Duodenal mucosa (tissue), 2 donors: Measurements from ENCODE around the gene HMX2.
"Not testable (repeated sequence)": the region's sequence is repeated elsewhere in the genome, so short reads cannot be mapped to it uniquely, and the experiment has no call there.

ENCODE experiments used
- H3K27ac ChIP-seq: one replicate; pipeline ENCODE4 v1.7.0; 2013; ENCODE audit warnings: low read depth, low read length
- H3K27me3 ChIP-seq, 2 donors: one replicate each; pipeline ENCODE4 v1.7.0; 2013; ENCODE audit warnings: low read length in 2 of 2, control low read depth in 1 of 2; ENCODE audit not compliant: insufficient read depth in 2 of 2, control insufficient read depth in 1 of 2
- H3K36me3 ChIP-seq, 2 donors: one replicate each; pipeline ENCODE4 v1.7.0; 2013; ENCODE audit warnings: low read length in 2 of 2, control low read depth in 1 of 2; ENCODE audit not compliant: insufficient read depth in 2 of 2, control insufficient read depth in 1 of 2
- H3K4me1 ChIP-seq, 2 donors: one replicate each; pipeline ENCODE4 v1.7.0; 2013; ENCODE audit warnings: low read length in 2 of 2, control low read depth in 1 of 2; ENCODE audit not compliant: insufficient read depth in 2 of 2, control insufficient read depth in 1 of 2
- H3K4me3 ChIP-seq, 2 donors: one replicate each; pipeline ENCODE4 v1.7.0; 2013; ENCODE audit warnings: low read length in 2 of 2, low read depth in 1 of 2
- H3K9ac ChIP-seq, 2 donors: one replicate each; pipeline ENCODE4 v1.7.0; 2013; ENCODE audit warnings: low read length in 2 of 2, low read depth in 1 of 2
- H3K9me3 ChIP-seq, 2 donors: one replicate each; pipeline ENCODE4 v1.7.0; 2013; ENCODE audit warnings: low read length in 2 of 2, control low read depth in 1 of 2; ENCODE audit not compliant: control insufficient read depth in 1 of 2

HMX2 gene

DNA sequence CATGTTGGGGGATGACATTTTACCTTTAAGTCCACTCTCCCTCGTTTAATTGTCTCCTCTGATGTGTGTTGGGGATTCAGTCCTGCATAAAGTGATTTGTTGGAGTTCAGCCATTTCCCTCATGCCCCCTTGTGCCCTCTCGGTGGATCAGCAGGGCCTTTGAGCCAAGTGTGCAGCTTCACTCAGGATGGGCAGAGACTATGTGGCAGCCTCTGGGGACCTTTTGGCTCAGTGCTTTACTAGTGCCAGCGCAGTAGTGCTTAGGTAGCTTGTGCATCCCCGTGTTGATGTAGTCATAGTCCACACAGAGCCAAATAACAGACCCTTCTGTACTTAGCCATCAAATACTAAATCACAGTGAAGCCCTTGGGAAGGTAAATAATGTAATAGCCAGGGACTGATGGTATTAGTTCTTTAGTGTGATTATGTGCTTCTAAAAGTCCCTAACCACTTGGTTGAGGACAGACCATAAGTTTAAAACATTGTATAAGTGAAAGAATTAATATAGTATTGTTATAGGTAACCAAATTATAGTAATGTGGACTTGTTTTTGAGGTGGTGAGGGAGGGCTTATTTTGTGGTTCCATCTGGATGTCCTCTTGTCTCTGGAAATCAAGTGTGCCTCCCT, 17.6 kb downstream of the HMX2 start:
- Histone ChIP-seq H3K27ac (no peak overlapping the region), H3K9ac (no peak overlapping the region), H3K4me3 (no peak overlapping the region), H3K36me3 (peaks cover 43 to 71% of the 10 kb centered on the region in 2 donors), H3K27me3 (no peaks in the 10 kb centered on the region), H3K4me1 (no peaks in the 10 kb centered on the region), H3K9me3 (no peaks in the 10 kb centered on the region)

DNA sequence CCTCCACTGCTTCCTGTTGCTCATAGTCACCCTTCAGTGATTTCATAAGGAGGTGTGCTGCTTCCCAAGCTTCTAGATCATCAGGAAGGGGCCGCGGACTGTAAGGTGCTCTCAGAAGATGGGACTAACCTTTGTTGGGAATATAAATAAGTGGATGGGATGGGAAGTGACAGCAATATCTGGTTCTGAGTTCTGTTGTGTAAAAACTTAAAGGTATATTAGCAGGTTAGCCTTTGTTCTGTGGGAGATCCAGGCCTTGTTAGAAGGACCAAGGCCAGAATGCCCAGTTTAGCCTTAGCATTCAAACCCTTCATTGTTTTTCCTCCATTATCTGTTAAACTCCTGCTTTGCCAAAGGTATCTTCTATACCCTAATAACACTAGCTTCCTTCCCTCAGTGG, 18.7 kb downstream of the HMX2 start:
- H3K27ac ChIP-seq = no peak overlapping the region
- H3K36me3 ChIP-seq = peaks cover 35 to 61% of the 10 kb centered on the region in 2 donors
- H3K9me3 ChIP-seq = no peaks in the 10 kb centered on the region
- H3K27me3 ChIP-seq = no peaks in the 10 kb centered on the region
- H3K4me1 ChIP-seq = no peaks in the 10 kb centered on the region
- no peak overlapping the region for H3K9ac ChIP-seq
- no peak overlapping the region for H3K4me3 ChIP-seq

DNA sequence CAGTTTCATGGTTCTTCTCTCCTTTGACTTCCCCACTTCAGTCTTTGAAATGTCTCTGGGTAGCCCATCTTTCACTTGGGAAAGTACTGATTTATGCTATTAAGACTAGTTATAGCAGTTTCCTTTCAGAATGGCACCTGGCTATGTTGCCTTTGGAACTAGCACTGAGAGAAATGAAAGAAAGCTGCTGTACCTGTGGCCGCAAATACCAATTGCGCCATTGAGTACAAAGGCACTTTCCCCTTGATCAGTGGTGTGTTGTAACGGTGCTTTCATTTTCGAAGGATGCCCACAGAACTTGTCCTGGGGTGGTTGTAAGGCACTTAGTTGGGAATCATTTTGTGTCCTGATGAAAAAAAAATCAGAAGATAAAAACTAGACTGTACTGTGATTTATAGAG, 23.0 kb downstream of the HMX2 start:
- no peak overlapping the region for H3K27ac ChIP-seq
- no peak overlapping the region for H3K4me3 ChIP-seq
- no peaks in the 10 kb centered on the region for H3K9me3 ChIP-seq
- H3K9ac ChIP-seq = no peak overlapping the region
- no peaks in the 10 kb centered on the region for H3K27me3 ChIP-seq
- H3K36me3 ChIP-seq = peaks cover 7 to 25% of the 10 kb centered on the region in 2 donors
- H3K4me1 ChIP-seq = no peaks in the 10 kb centered on the region

DNA sequence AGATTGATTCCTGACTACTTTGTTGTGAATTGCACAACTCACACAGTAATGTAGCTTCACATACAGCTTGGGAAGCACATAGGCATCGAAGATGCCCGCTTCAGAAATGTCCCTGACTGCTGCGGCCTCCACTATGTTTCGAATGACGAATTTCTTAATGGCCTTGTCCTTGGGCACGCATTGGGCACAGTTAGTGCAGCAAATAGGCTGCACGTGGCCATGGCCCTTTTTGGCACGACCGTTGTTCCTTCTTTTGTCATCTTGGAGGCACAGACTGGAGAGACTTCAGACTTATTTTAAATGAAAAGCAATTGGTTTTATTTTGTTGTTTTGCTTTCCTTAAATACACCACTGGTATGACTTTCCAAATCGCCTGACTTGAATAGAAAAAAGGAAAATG, 23.7 kb downstream of the HMX2 start:
- H3K9me3 ChIP-seq, H3K9ac ChIP-seq, H3K4me1 ChIP-seq, H3K27me3 ChIP-seq, H3K27ac ChIP-seq, H3K4me3 ChIP-seq: not testable (repeated sequence)
- H3K36me3 ChIP-seq = peaks cover 7 to 20% of the 10 kb centered on the region in 2 donors

DNA sequence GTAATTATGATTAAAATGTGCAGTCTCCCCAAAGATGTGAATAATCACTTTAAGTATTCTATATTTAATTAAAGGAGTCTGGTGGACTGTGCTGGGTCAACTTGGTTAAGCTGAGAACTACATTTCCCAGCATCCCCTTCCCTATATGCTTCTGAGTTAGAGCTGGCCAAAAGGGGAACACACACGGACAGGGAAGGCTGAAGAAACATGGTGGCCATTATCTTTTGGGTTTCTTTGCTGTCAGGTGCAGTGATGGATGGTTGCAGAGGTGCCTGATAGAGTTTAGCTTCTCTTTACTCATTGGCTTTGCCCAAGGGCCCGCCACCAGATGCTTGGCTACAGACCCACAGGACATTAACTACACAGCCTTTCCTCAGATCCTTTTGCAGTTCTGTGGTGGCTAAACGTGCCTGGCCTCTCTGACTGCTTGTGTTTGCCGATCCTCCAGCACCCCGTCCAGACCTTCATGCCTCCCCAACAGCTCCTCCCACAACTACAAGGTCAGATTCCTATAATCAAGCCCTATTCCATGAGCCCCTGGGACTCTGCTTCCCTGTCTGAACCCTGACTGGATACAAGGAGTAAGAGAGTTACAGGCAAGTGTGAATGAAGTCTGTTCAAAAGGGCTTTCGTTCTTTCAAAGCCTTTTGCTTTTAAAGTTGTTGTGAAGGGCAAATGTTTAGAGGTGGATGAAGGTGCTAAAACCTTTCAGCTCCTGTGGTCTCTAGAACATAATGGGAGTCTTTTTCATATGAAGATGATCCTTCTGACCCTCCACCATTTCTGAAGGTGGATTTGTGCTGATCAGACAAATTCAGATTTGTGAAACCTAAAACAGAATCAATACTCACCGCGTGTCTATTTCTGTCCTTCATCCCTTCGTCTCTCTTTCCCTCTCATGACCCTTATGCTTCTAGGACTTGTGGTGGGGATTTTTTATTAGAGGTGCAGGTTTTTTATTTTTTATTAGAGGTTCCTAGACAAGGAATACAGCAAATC, 27.8 kb downstream of the HMX2 start:
- no peaks in the 10 kb centered on the region for H3K9me3 ChIP-seq
- no peaks in the 10 kb centered on the region for H3K4me1 ChIP-seq
- peaks cover 4 to 6% of the 10 kb centered on the region in 2 donors for H3K36me3 ChIP-seq
- H3K9ac ChIP-seq = no peak overlapping the region
- no peaks in the 10 kb centered on the region for H3K27me3 ChIP-seq
- no peak overlapping the region for H3K4me3 ChIP-seq
- H3K27ac ChIP-seq = no peak overlapping the region

DNA sequence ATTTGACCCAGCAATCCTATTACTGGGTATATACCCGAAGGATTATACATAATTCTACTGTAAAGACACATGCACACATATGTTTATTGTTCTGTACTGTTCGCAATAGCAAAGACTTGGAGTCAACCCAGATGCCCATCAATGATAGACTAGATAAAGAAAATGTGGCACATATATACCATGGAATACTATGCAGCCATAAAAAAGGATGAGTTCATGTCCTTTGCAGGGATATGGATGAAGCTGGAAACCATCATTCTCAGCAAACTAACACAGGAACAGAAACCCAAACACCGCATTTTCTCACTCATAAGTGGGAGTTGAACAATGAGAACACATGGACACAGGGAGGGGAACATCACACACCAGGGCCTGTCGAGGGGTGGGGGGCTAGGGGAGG, 30.5 kb downstream of the HMX2 start:
- not testable (repeated sequence) for H3K27me3 ChIP-seq, H3K9me3 ChIP-seq, H3K27ac ChIP-seq, H3K4me3 ChIP-seq, H3K36me3 ChIP-seq, H3K4me1 ChIP-seq, H3K9ac ChIP-seq

DNA sequence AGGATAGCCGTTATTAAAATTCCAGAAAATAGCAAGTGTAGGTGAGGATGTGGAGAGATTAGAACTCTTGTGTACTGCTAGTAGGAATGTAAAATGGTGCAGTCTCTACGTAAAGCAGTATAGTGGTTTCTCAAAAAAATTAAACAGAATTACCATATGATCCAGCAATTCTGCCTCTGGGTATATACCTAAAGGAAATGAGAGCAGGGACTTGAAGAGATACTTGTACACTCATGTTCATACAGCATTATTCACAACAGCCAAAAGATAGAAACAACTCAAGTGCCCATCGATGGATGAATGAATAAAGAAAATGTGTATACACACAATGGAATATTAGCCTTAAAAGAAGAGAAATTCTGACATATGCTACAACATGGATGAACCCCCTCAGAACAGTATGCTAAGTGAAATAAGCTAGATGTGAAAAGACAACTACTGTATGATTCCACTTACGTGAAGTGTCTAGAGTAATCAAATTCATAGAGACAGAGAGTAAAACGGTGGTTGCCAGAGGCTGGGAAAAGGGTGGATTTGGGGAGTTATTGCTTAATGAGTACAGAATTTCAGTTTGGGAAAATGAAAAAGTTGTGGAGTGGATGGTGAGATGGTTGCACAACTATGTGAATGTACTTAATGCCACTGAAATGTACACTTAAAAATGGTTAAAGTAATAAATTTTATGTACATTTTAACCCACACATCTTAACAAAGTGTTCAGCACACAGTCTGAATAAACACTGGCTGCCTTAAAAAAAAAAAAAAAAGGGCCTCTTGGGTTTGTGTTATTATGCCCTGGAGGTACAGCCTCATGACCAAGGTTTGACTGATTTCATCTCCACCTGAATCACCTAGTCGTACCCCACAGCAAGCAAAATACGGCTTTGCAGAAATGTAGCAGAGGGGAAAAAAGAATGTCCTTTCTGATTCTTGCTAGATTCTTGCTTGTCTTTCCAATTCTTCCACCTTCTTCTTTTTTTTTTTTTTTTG, 32.5 kb downstream of the HMX2 start:
- H3K4me3 ChIP-seq = no peak overlapping the region
- H3K36me3 ChIP-seq = peaks cover 0 to 4% of the 10 kb centered on the region in 2 donors
- no peaks in the 10 kb centered on the region for H3K27me3 ChIP-seq
- H3K27ac ChIP-seq = no peak overlapping the region
- H3K9ac ChIP-seq = no peak overlapping the region
- peaks cover 7 to 10% of the 10 kb centered on the region in 2 donors for H3K9me3 ChIP-seq
- H3K4me1 ChIP-seq = no peaks in the 10 kb centered on the region

DNA sequence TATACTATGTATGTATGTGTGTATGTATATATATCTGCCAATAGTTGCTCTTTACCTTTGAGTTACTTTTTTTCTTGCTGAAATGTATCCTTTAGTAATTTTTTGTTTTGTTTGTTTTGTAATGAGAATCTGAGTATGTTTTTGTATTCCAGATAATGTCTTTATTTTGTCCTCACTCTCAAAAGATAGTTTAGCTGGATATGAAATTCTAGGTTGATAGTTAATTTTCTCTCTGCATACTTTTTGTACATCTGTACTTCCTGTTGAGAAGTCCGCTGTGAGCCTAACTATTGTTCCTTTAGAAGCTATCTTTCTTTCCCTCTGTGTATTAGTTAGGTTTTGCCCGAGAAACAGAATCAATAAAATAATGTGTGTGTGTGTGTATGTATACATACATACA, 35.8 kb downstream of the HMX2 start:
- H3K4me1 ChIP-seq = no peaks in the 10 kb centered on the region
- H3K27me3 ChIP-seq = no peaks in the 10 kb centered on the region
- H3K9me3 ChIP-seq = peaks cover 7 to 13% of the 10 kb centered on the region in 2 donors
- H3K27ac ChIP-seq = no peak overlapping the region
- no peak overlapping the region for H3K4me3 ChIP-seq
- no peaks in the 10 kb centered on the region for H3K36me3 ChIP-seq
- H3K9ac ChIP-seq = no peak overlapping the region

DNA sequence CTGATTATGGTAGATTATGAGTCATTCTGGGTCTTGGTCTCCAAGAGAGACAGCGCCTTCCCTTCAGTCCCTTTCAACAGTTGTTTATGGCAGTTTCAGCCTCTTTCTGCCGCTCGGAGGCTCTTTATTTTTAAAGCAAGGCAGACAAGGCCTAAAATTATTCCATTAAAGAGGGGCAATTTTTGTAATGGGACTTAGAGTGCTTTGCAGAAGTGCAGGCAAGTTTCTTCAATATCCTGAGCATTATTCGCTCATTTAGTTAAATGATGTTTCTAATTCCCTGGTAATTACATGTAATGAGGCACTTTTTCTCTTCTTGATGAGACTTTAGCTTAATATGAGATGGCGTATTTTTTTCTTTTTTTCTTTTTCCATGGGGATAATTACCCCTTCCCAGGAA, 39.8 kb downstream of the HMX2 start:
- no peak overlapping the region for H3K27ac ChIP-seq
- H3K27me3 ChIP-seq = no peaks in the 10 kb centered on the region
- H3K4me1 ChIP-seq = no peaks in the 10 kb centered on the region
- H3K36me3 ChIP-seq = no peaks in the 10 kb centered on the region
- H3K9ac ChIP-seq = no peak overlapping the region
- no peak overlapping the region for H3K4me3 ChIP-seq
- peaks cover 7 to 13% of the 10 kb centered on the region in 2 donors for H3K9me3 ChIP-seq
